ENCODE data around the gene P2RY6. TPM values are rescaled to one million over a fixed set of nuclear protein-coding genes. Genes with fewer than 3 reads are reported as not detected.

P2RY6 gene
- total and polyA plus RNA-seq, 11 donors: 0.56 to 17.7 (median 2.0) TPM

GRCh38 chr11:73283276-73284000 lies 11.3 kb downstream of the P2RY6 start:
- Histone ChIP-seq H3K27ac (peak overlapping the region in 2 of 12 donors; percentile 13 to 66), H3K27me3 (no peaks in the 10 kb centered on the region), H3K36me3 (no peaks in the 10 kb centered on the region), H3K9me3 (no peaks in the 10 kb centered on the region), H3K4me3 (no peak overlapping the region), H3K4me1 (peaks cover 0 to 87% (median 14%) of the 10 kb centered on the region in 12 donors)
- no peak for TF ChIP-seq POLR2A (IDR thresholded peaks at IDR 0.05)
- TF ChIP-seq, protein P1, sequence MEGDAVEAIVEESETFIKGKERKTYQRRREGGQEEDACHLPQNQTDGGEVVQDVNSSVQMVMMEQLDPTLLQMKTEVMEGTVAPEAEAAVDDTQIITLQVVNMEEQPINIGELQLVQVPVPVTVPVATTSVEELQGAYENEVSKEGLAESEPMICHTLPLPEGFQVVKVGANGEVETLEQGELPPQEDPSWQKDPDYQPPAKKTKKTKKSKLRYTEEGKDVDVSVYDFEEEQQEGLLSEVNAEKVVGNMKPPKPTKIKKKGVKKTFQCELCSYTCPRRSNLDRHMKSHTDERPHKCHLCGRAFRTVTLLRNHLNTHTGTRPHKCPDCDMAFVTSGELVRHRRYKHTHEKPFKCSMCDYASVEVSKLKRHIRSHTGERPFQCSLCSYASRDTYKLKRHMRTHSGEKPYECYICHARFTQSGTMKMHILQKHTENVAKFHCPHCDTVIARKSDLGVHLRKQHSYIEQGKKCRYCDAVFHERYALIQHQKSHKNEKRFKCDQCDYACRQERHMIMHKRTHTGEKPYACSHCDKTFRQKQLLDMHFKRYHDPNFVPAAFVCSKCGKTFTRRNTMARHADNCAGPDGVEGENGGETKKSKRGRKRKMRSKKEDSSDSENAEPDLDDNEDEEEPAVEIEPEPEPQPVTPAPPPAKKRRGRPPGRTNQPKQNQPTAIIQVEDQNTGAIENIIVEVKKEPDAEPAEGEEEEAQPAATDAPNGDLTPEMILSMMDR (IDR thresholded peaks at IDR 0.05): no peak
- ATAC-seq (peak in 1 of 4 donors; percentile 10), DNase-seq (peak in 1 of 5 donors; percentile 23)
- 77 to 88% (median 82%) methylated on average over 9 to 10 of the region's 10 CpGs for WGBS, 4 donors
- intact Hi-C loops (cut with DNase I): loop anchor here in 2 of 10 donors (10.0 kb wide), 1 partner anchor 559 kb away; no protein-coding TSS in a partner anchor

GRCh38 chr11:73284106-73284505 lies 12.0 kb downstream of the P2RY6 start:
- Histone ChIP-seq H3K27ac (peak overlapping the region in 1 of 12 donors; percentile 66), H3K4me1 (peaks cover 0 to 90% (median 20%) of the 10 kb centered on the region in 12 donors), H3K27me3 (no peaks in the 10 kb centered on the region), H3K4me3 (no peak overlapping the region), H3K36me3 (no peaks in the 10 kb centered on the region), H3K9me3 (no peaks in the 10 kb centered on the region)
- peak in 1 of 5 donors; percentile 9 for DNase-seq
- no peak for ATAC-seq
- intact Hi-C loops (cut with DNase I): loop anchor here in 2 of 10 donors (10.0 kb wide), 1 partner anchor 559 kb away; no protein-coding TSS in a partner anchor
- WGBS, 4 donors: 89 to 94% (median 92%) methylated on average over 3 of the region's 3 CpGs
- TF ChIP-seq, protein P1 (IDR thresholded peaks at IDR 0.05): no peak
- TF ChIP-seq POLR2A (IDR thresholded peaks at IDR 0.05): no peak

DNA sequence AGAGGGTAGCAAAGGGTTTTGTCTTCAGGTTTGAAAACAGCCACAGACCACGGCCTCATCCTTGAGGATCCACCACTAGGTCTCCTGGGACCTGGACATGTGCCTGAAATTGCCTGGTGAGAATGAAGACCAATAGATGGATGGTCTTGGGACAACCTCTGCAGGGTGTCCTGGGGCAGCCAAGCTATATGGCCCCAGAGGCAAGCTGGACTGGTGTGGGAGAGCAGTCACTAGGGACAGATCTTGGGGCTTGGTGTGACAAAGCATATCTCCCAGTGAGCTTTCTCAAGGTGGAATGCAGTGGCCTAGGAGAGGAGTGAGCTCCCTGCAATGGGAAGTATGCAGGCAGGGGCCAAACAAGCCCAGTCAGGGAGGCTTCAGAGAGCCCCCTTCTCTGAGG lies 13.6 kb downstream of the P2RY6 start:
- Histone ChIP-seq H3K9me3 (no peaks in the 10 kb centered on the region), H3K4me1 (peaks cover 0 to 88% (median 29%) of the 10 kb centered on the region in 12 donors), H3K27ac (no peak overlapping the region), H3K4me3 (no peak overlapping the region), H3K27me3 (no peaks in the 10 kb centered on the region), H3K36me3 (no peaks in the 10 kb centered on the region)
- DNase-seq (peak in 1 of 5 donors; percentile 8), ATAC-seq (no peak)
- intact Hi-C loops (cut with DNase I): loop anchor here in 7 of 10 donors (5.0 to 10.0 kb wide), 4 partner anchors 38 to 561 kb away; no protein-coding TSS in a partner anchor
- 79 to 92% (median 89%) methylated on average over 1 of the region's 1 CpG for WGBS, 4 donors
- TF ChIP-seq, protein P1 (IDR thresholded peaks at IDR 0.05): no peak
- TF ChIP-seq POLR2A (IDR thresholded peaks at IDR 0.05): no peak

- 92 to 95% (median 94%) methylated on average over 8 to 9 of the region's 9 CpGs for WGBS, 4 donors
- Histone ChIP-seq H3K9me3 (no peaks in the 10 kb centered on the region), H3K27ac (peak overlapping the region in 2 of 12 donors; percentile 64 to 95), H3K36me3 (no peaks in the 10 kb centered on the region), H3K4me3 (no peak overlapping the region), H3K4me1 (peaks cover 0 to 83% (median 29%) of the 10 kb centered on the region in 12 donors), H3K27me3 (no peaks in the 10 kb centered on the region)
- no peak for DNase-seq
- ATAC-seq: no peak
- intact Hi-C loops (cut with DNase I): loop anchor here in 7 of 10 donors (5.0 to 10.0 kb wide), 4 partner anchors 39 to 562 kb away; no protein-coding TSS in a partner anchor
- TF ChIP-seq POLR2A (IDR thresholded peaks at IDR 0.05): no peak
Measured at GRCh38 chr11:73286240-73286810, 14.2 kb downstream of the P2RY6 start.
